HG03575 (cell line): ENCODE data around the gene ZNF468.
"Not testable (repeated sequence)": the region's sequence is repeated elsewhere in the genome, so short reads cannot be mapped to it uniquely, and the experiment has no call there.

ENCODE experiments used
- ATAC-seq: cut with Tn5 transposase; IDR thresholded peaks from one replicate; pipeline ENCODE4 v1.9.1; 2021; ENCODE audit not compliant: unreplicated experiment, insufficient number of reproducible peaks, low FRiP score; ENCODE audit errors: extremely low read depth

The ZNF468 gene

GRCh38 chr19:52857378-52858191, at the start of gene ZNF468:
ZNF468 (minus strand) TSS chr19:52857619; CDS start chr19:52854272, 3,347 bp downstream.
- peak; percentile 46 for ATAC-seq

GRCh38 chr19:52904052-52904780, 46.8 kb upstream of the ZNF468 start:
- not testable (repeated sequence) for ATAC-seq

GRCh38 chr19:52901842-52902241, 44.4 kb upstream of the ZNF468 start:
- no peak for ATAC-seq

GRCh38 chr19:52898596-52898995, 41.2 kb upstream of the ZNF468 start:
- not testable (repeated sequence) for ATAC-seq

- no peak for ATAC-seq
These were observed 40.7 kb upstream of the ZNF468 start for GRCh38 chr19:52898101-52898500.

- peak; percentile 57 for ATAC-seq
These were observed 39.9 kb upstream of the ZNF468 start, which contains the start of gene ZNF320 for GRCh38 chr19:52897138-52897935. ZNF320 (minus strand) TSS chr19:52897635; CDS start chr19:52890255, 7,380 bp downstream.

- ATAC-seq: no peak
These were observed 39.2 kb upstream of the ZNF468 start for GRCh38 chr19:52896431-52897137.

- no peak for ATAC-seq
These were observed 33.9 kb upstream of the ZNF468 start for GRCh38 chr19:52891336-52891735.

- ATAC-seq: no peak
These were observed 32.5 kb upstream of the ZNF468 start for GRCh38 chr19:52889931-52890330.

GRCh38 chr19:52889076-52889475, 31.7 kb upstream of the ZNF468 start:
- no peak for ATAC-seq

- no peak for ATAC-seq
These were observed 23.5 kb upstream of the ZNF468 start for GRCh38 chr19:52880895-52881389.

GRCh38 chr19:52872996-52873395, 15.6 kb upstream of the ZNF468 start:
- ATAC-seq: not testable (repeated sequence)

- ATAC-seq: no peak
These were observed 14.0 kb upstream of the ZNF468 start for GRCh38 chr19:52871466-52871865.

- not testable (repeated sequence) for ATAC-seq
These were observed 10.6 kb upstream of the ZNF468 start for GRCh38 chr19:52868031-52868430.

- not testable (repeated sequence) for ATAC-seq
These were observed 660 bp downstream of the ZNF468 start for GRCh38 chr19:52856540-52857377.

GRCh38 chr19:52847352-52847751, 10.1 kb downstream of the ZNF468 start:
- ATAC-seq: not testable (repeated sequence)

- not testable (repeated sequence) for ATAC-seq
These were observed 16.5 kb downstream of the ZNF468 start for GRCh38 chr19:52840825-52841465.
